ENCODE measurements around the gene NRXN3. TPM values are rescaled to one million over a fixed set of nuclear protein-coding genes. Genes with fewer than 3 reads are reported as not detected.

NRXN3 gene
- total and polyA plus RNA-seq, 4 donors: 0.07 to 1.2 (median 0.23) TPM

- WGBS: 75% methylated on average over 2 of the region's 2 CpGs
- no peaks in the 10 kb centered on the region for H3K4me1 ChIP-seq (ENCODE audit: control insufficient read depth in 4 of 4, insufficient read depth in 4 of 4, low read length in 3 of 4)
- no peaks in the 10 kb centered on the region for H3K27me3 ChIP-seq (ENCODE audit: control insufficient read depth in 4 of 4, insufficient read depth in 4 of 4, low read length in 3 of 4)
Observed at GRCh38 chr14:78631551-78631950, 461.4 kb downstream of the NRXN3 start.

More at GRCh38 chr14:78631551-78631950, 461.4 kb downstream of the NRXN3 start:
- no peaks in the 10 kb centered on the region for H3K9me3 ChIP-seq (ENCODE audit: control insufficient read depth in 4 of 4, low read length in 3 of 4)
- no peak for TF ChIP-seq NR2F2 (IDR thresholded peaks at IDR 0.05)
- no peak for TF ChIP-seq REST (IDR thresholded peaks at IDR 0.05)
- TF ChIP-seq EGR1 (IDR thresholded peaks at IDR 0.05; ENCODE audit: low read depth in 2 of 2): no peak
- TF ChIP-seq HNF4G (IDR thresholded peaks at IDR 0.05): no peak
- no peak for TF ChIP-seq TAF1 (conservative IDR thresholded peaks at IDR 0.05)
- no peak for TF ChIP-seq HNF4A (conservative IDR thresholded peaks at IDR 0.05)
- TF ChIP-seq MAX (IDR thresholded peaks at IDR 0.05): no peak
- TF ChIP-seq YY1 (IDR thresholded peaks at IDR 0.05): no peak
- TF ChIP-seq CTCF (IDR thresholded peaks at IDR 0.05; ENCODE audit: low read depth, low read length, missing input control): no peak
- TF ChIP-seq SP1 (IDR thresholded peaks at IDR 0.05): no peak
- TF ChIP-seq RAD21 (IDR thresholded peaks at IDR 0.05): no peak
- TF ChIP-seq FOXA1 (IDR thresholded peaks at IDR 0.05): no peak
- no peak for TF ChIP-seq FOXA2 (IDR thresholded peaks at IDR 0.05)
- TF ChIP-seq ATF3 (IDR thresholded peaks at IDR 0.05): no peak
- TF ChIP-seq JUND (IDR thresholded peaks at IDR 0.05): no peak
- TF ChIP-seq RXRA (IDR thresholded peaks at IDR 0.05): no peak
- no peak for TF ChIP-seq ZBTB33 (IDR thresholded peaks at IDR 0.05)
- TF ChIP-seq GABPA (IDR thresholded peaks at IDR 0.05 in 1 of 2, conservative IDR thresholded peaks at IDR 0.05 in 1 of 2): no peak
- no peak overlapping the region for H3K27ac ChIP-seq (ENCODE audit: low read depth in 1 of 2, low read length in 2 of 2)
- H3K4me3 ChIP-seq (ENCODE audit: low read depth in 1 of 3, low read length in 3 of 3): no peak overlapping the region
- DNase-seq (ENCODE audit: low spot score): no peak
- H3K9ac ChIP-seq (ENCODE audit: low read depth in 1 of 2, low read length in 2 of 2): no peak overlapping the region
- H3K36me3 ChIP-seq (ENCODE audit: control insufficient read depth in 4 of 4, insufficient read depth in 3 of 4, low read depth in 1 of 4, low read length in 3 of 4): no peaks in the 10 kb centered on the region
